Ecto neural progenitor cell (in vitro differentiated cells): ENCODE results near the gene KRT36.

Experiments
- DNase-seq: peaks from one replicate; pipeline ENCODE4 v3.0.0-alpha.2; 2018; ENCODE audit warnings: low spot score

Gene KRT36

GRCh38 chr17:41476866-41477815, 12.6 kb downstream of the KRT36 start:
- DNase-seq, result no peak

GRCh38 chr17:41475421-41475820, 14.3 kb downstream of the KRT36 start:
- no peak for DNase-seq

- no peak for DNase-seq
Observed at GRCh38 chr17:41474863-41475262, 14.8 kb downstream of the KRT36 start.

GRCh38 chr17:41468346-41468745, 21.4 kb downstream of the KRT36 start:
- DNase-seq, result no peak

- no peak for DNase-seq
Observed at GRCh38 chr17:41467561-41467960, 22.1 kb downstream of the KRT36 start.

GRCh38 chr17:41466988-41467387, 22.7 kb downstream of the KRT36 start, which contains the start of gene KRT32:
KRT32 (minus strand) TSS chr17:41467386; CDS start chr17:41467325, 61 bp downstream.
- DNase-seq, result no peak

- no peak for DNase-seq
Observed at GRCh38 chr17:41464682-41465081, 25.0 kb downstream of the KRT36 start.

- DNase-seq, result no peak
Observed at GRCh38 chr17:41464173-41464572, 25.5 kb downstream of the KRT36 start.

- no peak for DNase-seq
Observed at GRCh38 chr17:41463746-41464145, 26.0 kb downstream of the KRT36 start.

GRCh38 chr17:41462705-41463104, 27.0 kb downstream of the KRT36 start:
- DNase-seq, result no peak

GRCh38 chr17:41457676-41458075, 32.0 kb downstream of the KRT36 start:
- no peak for DNase-seq

- no peak for DNase-seq
Observed at GRCh38 chr17:41456204-41456603, 33.5 kb downstream of the KRT36 start.

- DNase-seq, result no peak
Observed at GRCh38 chr17:41455236-41455635, 34.5 kb downstream of the KRT36 start.

GRCh38 chr17:41453066-41453465, 36.6 kb downstream of the KRT36 start:
- DNase-seq, result no peak

- DNase-seq, result no peak
Observed at GRCh38 chr17:41452281-41452680, 37.4 kb downstream of the KRT36 start.

GRCh38 chr17:41451154-41451728, 38.5 kb downstream of the KRT36 start:
- DNase-seq, result no peak

- DNase-seq, result no peak
Observed at GRCh38 chr17:41449008-41449407, 40.7 kb downstream of the KRT36 start.

- no peak for DNase-seq
Observed at GRCh38 chr17:41448506-41448905, 41.2 kb downstream of the KRT36 start.

- no peak for DNase-seq
Observed at GRCh38 chr17:41446806-41447205, 42.9 kb downstream of the KRT36 start.

- no peak for DNase-seq
Observed at GRCh38 chr17:41444640-41445039, 45.1 kb downstream of the KRT36 start.

GRCh38 chr17:41444186-41444585, 45.5 kb downstream of the KRT36 start:
- DNase-seq, result no peak

- DNase-seq, result no peak
Observed at GRCh38 chr17:41442739-41443138, 47.0 kb downstream of the KRT36 start.

GRCh38 chr17:41440531-41441033, 49.1 kb downstream of the KRT36 start, which contains the start of gene KRT38:
KRT38 (minus strand) TSS chr17:41440983; CDS start chr17:41440921, 62 bp downstream.
- no peak for DNase-seq
